HG03460 (cell line): ENCODE data around the gene DGCR8.
"Not testable (repeated sequence)": the region's sequence is repeated elsewhere in the genome, so short reads cannot be mapped to it uniquely, and the experiment has no call there.

Experiments used
- ATAC-seq: cut with Tn5 transposase; IDR thresholded peaks from one replicate; pipeline ENCODE4 v1.9.1; 2021; ENCODE audit not compliant: unreplicated experiment

DGCR8 gene

GRCh38 chr22:20149257-20150250 lies 69.5 kb downstream of the DGCR8 start:
- ATAC-seq: no peak

GRCh38 chr22:20150381-20151275 lies 70.6 kb downstream of the DGCR8 start, which contains the start of gene CCDC188:
Gene CCDC188 (minus strand): TSS chr22:20151055. CDS start chr22:20150986, 69 bp downstream.
- ATAC-seq: no peak

- ATAC-seq: no peak
Measured at GRCh38 chr22:20151276-20151588, 71.2 kb downstream of the DGCR8 start.

- no peak for ATAC-seq
Measured at GRCh38 chr22:20152464-20152890, 72.4 kb downstream of the DGCR8 start.

GRCh38 chr22:20153945-20154344 lies 73.9 kb downstream of the DGCR8 start:
- ATAC-seq: no peak

GRCh38 chr22:20154602-20155187 lies 74.7 kb downstream of the DGCR8 start:
- ATAC-seq: no peak

GRCh38 chr22:20155330-20156041 lies 75.4 kb downstream of the DGCR8 start:
- ATAC-seq: no peak

- ATAC-seq: no peak
Measured at GRCh38 chr22:20156042-20156389, 76.0 kb downstream of the DGCR8 start.

- ATAC-seq: no peak
Measured at GRCh38 chr22:20156611-20157429, 76.8 kb downstream of the DGCR8 start.

GRCh38 chr22:20157430-20158183 lies 77.6 kb downstream of the DGCR8 start:
- no peak for ATAC-seq

- no peak for ATAC-seq
Measured at GRCh38 chr22:20158391-20159036, 78.5 kb downstream of the DGCR8 start.

- no peak for ATAC-seq
Measured at GRCh38 chr22:20159076-20159475, 79.0 kb downstream of the DGCR8 start.

- ATAC-seq: not testable (repeated sequence)
Measured at GRCh38 chr22:20159531-20159930, 79.5 kb downstream of the DGCR8 start.

GRCh38 chr22:20160041-20160440 lies 80.0 kb downstream of the DGCR8 start:
- ATAC-seq: no peak
